ENCODE measurements around the gene PCDHGA12. TPM values are rescaled to one million over a fixed set of nuclear protein-coding genes. Genes with fewer than 3 reads are reported as not detected.

Gene PCDHGA12
- total and polyA plus RNA-seq, 2 donors (not counting 1 experiment from before 2014, with no cell fraction given) = 11.9 to 13.7 TPM

DNA sequence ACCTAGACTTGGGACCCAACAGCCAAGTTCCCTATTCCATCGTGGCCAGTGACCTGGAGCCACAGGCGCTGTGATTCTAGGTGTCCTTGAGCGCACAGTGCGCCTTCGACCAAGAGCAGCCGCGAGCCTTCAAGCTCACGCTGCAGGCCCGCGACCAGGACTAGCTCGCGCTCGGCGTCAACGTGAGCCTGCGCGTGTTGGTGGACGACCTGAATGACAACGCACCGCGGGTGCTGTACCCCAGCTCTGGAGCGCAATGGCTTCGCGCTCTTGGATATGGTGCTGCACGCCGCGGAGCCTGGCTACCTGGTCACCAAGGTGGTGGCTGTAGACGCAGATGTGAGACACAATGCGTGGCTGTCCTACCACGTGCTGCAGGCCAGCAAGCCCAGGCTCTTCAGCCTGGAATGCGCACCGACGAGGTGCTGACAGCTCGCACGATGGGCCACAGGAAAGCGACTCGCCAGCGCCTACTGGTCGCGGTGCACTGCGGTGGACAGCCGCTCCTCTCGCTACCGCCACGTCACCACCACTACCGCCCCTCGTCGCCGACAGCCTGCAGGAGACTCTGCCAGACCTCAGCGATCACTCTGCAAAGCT lies 11.4 kb downstream of the PCDHGA12 start:
- no peak overlapping the region for H2AFZ ChIP-seq (ENCODE audit: low read length)
- no peak overlapping the region for H3K4me2 ChIP-seq (ENCODE audit: extremely low read depth, insufficient read depth, low read length)
- no peak overlapping the region for H3K9ac ChIP-seq (ENCODE audit: insufficient read depth, low read length)
- no peak for TF ChIP-seq EZH2 (IDR thresholded peaks at IDR 0.05; ENCODE audit: low read length, missing control alignments)
- TF ChIP-seq, protein P1, sequence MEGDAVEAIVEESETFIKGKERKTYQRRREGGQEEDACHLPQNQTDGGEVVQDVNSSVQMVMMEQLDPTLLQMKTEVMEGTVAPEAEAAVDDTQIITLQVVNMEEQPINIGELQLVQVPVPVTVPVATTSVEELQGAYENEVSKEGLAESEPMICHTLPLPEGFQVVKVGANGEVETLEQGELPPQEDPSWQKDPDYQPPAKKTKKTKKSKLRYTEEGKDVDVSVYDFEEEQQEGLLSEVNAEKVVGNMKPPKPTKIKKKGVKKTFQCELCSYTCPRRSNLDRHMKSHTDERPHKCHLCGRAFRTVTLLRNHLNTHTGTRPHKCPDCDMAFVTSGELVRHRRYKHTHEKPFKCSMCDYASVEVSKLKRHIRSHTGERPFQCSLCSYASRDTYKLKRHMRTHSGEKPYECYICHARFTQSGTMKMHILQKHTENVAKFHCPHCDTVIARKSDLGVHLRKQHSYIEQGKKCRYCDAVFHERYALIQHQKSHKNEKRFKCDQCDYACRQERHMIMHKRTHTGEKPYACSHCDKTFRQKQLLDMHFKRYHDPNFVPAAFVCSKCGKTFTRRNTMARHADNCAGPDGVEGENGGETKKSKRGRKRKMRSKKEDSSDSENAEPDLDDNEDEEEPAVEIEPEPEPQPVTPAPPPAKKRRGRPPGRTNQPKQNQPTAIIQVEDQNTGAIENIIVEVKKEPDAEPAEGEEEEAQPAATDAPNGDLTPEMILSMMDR (conservative IDR thresholded peaks at IDR 0.05 in 1 of 2, IDR thresholded peaks at IDR 0.05 in 1 of 2; ENCODE audit: low read depth in 1 of 2, low read length in 2 of 2) = no peak
- H3K27me3 ChIP-seq (ENCODE audit: control insufficient read depth, insufficient read depth, low read length) = no peaks in the 10 kb centered on the region
- DNase-seq (ENCODE audit: low read depth in 2 of 2) = no peak
- H3K4me3 ChIP-seq (replicated peaks in 1 of 4; ENCODE audit: control extremely low read depth in 1 of 4, insufficient read depth in 1 of 4, low read depth in 3 of 4, low read length in 4 of 4) = no peak overlapping the region
- no peaks in the 10 kb centered on the region for H3K9me3 ChIP-seq (ENCODE audit: control insufficient read depth, insufficient read depth, low read depth, low read length)
- H3K4me1 ChIP-seq (ENCODE audit: control insufficient read depth, extremely low read depth, insufficient read depth, low read length) = no peaks in the 10 kb centered on the region
- H4K20me1 ChIP-seq (ENCODE audit: control insufficient read depth, extremely low read depth, insufficient read depth, low read length) = no peaks in the 10 kb centered on the region
- no peaks in the 10 kb centered on the region for H3K36me3 ChIP-seq (ENCODE audit: control insufficient read depth, insufficient read depth, low read length)
- no peaks in the 10 kb centered on the region for H3K79me2 ChIP-seq (ENCODE audit: control insufficient read depth, insufficient read depth, low read length)
- no peak overlapping the region for H3K27ac ChIP-seq (ENCODE audit: insufficient read depth, low read length)

DNA sequence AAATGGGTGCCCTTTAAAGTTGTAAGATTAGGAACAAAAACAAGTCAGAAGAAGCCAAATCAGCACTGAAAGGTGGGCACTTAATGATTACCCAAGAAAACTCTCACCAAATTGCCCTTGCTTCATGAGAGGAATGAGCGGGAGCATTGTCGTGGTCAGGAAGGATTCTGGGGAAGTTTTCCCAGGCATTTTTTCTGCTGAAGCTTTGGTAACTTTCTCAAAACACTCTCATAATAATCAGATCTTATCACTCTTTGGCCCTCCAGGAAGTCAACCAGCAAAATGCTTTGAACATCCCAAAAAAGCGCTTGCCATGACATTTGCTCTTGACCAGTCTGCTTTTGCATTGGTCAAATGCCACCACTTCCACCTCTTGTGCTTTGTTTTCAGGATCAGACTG lies 35.0 kb downstream of the PCDHGA12 start:
- Histone ChIP-seq H3K27me3 (ENCODE audit: control insufficient read depth, insufficient read depth, low read length) (no peaks in the 10 kb centered on the region), H3K4me2 (ENCODE audit: extremely low read depth, insufficient read depth, low read length) (no peak overlapping the region)
- DNase-seq (ENCODE audit: low read depth in 2 of 2) = peak in 1 of 2 donors; percentile 74

DNA sequence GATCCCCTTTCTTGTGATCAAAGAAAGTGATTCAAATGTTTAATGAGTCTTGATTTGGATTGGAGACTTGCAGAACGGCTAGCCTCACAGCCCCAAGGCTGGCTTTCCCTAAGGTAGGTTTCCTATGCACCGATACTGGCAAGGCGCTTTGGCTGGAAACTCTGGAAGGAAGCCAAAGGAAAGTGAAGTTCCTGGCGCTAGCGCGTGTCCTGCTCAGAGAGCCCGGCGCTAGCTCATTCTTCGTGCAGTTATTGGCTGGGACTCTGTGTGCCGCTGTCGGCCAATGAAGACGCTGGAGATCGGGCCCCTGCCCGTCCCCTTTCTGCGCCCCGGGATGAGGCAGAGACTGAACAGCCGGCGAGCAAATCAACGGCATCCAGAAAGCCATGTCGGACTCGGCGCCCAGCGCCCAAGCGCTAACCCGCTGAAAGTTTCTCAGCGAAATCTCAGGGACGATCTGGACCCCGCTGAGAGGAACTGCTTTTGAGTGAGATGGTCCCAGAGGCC lies 45.4 kb downstream of the PCDHGA12 start, which contains the start of gene PCDHGC3:
PCDHGC3 (plus strand) TSS at position 342 of the 507 bp plus-strand sequence; CDS start at position 493, 151 bp downstream.
- H3K79me2 ChIP-seq (ENCODE audit: control insufficient read depth, insufficient read depth, low read length) = peaks cover 29% of the 10 kb centered on the region
- H4K20me1 ChIP-seq (ENCODE audit: control insufficient read depth, extremely low read depth, insufficient read depth, low read length) = peaks cover 3% of the 10 kb centered on the region
- H3K4me3 ChIP-seq (replicated peaks in 1 of 4; ENCODE audit: control extremely low read depth in 1 of 4, insufficient read depth in 1 of 4, low read depth in 3 of 4, low read length in 4 of 4) = peak within 1 kb of the TSS; percentile 76 to 95 (median 84)
- H3K27ac ChIP-seq (ENCODE audit: insufficient read depth, low read length) = peak within 1 kb of the TSS; percentile 83
- H3K4me2 ChIP-seq (ENCODE audit: extremely low read depth, insufficient read depth, low read length) = peak within 1 kb of the TSS; percentile 89
- TF ChIP-seq, protein P1 (conservative IDR thresholded peaks at IDR 0.05 in 1 of 2, IDR thresholded peaks at IDR 0.05 in 1 of 2; ENCODE audit: low read depth in 1 of 2, low read length in 2 of 2) = peak; percentile 20 to 40
- no peak for TF ChIP-seq EZH2 (IDR thresholded peaks at IDR 0.05; ENCODE audit: low read length, missing control alignments)
- peak within 1 kb of the TSS; percentile 75 for H3K9ac ChIP-seq (ENCODE audit: insufficient read depth, low read length)
- H3K9me3 ChIP-seq (ENCODE audit: control insufficient read depth, insufficient read depth, low read depth, low read length) = no peaks in the 10 kb centered on the region
- H3K27me3 ChIP-seq (ENCODE audit: control insufficient read depth, insufficient read depth, low read length) = no peaks in the 10 kb centered on the region
- DNase-seq (ENCODE audit: low read depth in 2 of 2) = peak; percentile 95 to 96
- H2AFZ ChIP-seq (ENCODE audit: low read length) = peak within 1 kb of the TSS; percentile 51
- H3K4me1 ChIP-seq (ENCODE audit: control insufficient read depth, extremely low read depth, insufficient read depth, low read length) = peaks cover 14% of the 10 kb centered on the region
- H3K36me3 ChIP-seq (ENCODE audit: control insufficient read depth, insufficient read depth, low read length) = peaks cover 1% of the 10 kb centered on the region

More for the DNA sequence above, 35.0 kb downstream of the PCDHGA12 start:
- Histone ChIP-seq H3K4me1 (ENCODE audit: control insufficient read depth, extremely low read depth, insufficient read depth, low read length) (no peaks in the 10 kb centered on the region), H4K20me1 (ENCODE audit: control insufficient read depth, extremely low read depth, insufficient read depth, low read length) (no peaks in the 10 kb centered on the region), H3K27ac (ENCODE audit: insufficient read depth, low read length) (no peak overlapping the region), H3K9me3 (ENCODE audit: control insufficient read depth, insufficient read depth, low read depth, low read length) (no peaks in the 10 kb centered on the region), H3K9ac (ENCODE audit: insufficient read depth, low read length) (no peak overlapping the region), H3K36me3 (ENCODE audit: control insufficient read depth, insufficient read depth, low read length) (no peaks in the 10 kb centered on the region), H3K79me2 (ENCODE audit: control insufficient read depth, insufficient read depth, low read length) (no peaks in the 10 kb centered on the region), H2AFZ (ENCODE audit: low read length) (no peak overlapping the region), H3K4me3 (replicated peaks in 1 of 4; ENCODE audit: control extremely low read depth in 1 of 4, insufficient read depth in 1 of 4, low read depth in 3 of 4, low read length in 4 of 4) (no peak overlapping the region)
- TF ChIP-seq EZH2 (IDR thresholded peaks at IDR 0.05; ENCODE audit: low read length, missing control alignments) = no peak
- TF ChIP-seq, protein P1 (conservative IDR thresholded peaks at IDR 0.05 in 1 of 2, IDR thresholded peaks at IDR 0.05 in 1 of 2; ENCODE audit: low read depth in 1 of 2, low read length in 2 of 2) = no peak

All from fibroblast of lung (primary cell).